Measurements from ENCODE around the gene SKI.
"Not testable (repeated sequence)": the region's sequence is repeated elsewhere in the genome, so short reads cannot be mapped to it uniquely, and the experiment has no call there.

The SKI gene

GRCh38 chr1:2259668-2260402 lies 31.7 kb downstream of the SKI start:
- no peaks in the 10 kb centered on the region for H3K36me3 ChIP-seq (replicated peaks)
- no peak overlapping the region for H3K4me3 ChIP-seq (ENCODE audit: low read depth, low read length)
- in situ Hi-C loops (cut with HindIII; ENCODE audit: low pct_ligation_motif_present, low sequenced_read_pairs): no loop called here
- no peaks in the 10 kb centered on the region for H3K27me3 ChIP-seq (replicated peaks)
- no peak overlapping the region for H3K27ac ChIP-seq
- DNase-seq: no peak
- TF ChIP-seq CTCF (IDR thresholded peaks at IDR 0.05; ENCODE audit: low read depth, low read length, missing control alignments): no peak

- in situ Hi-C loops (cut with HindIII; ENCODE audit: low pct_ligation_motif_present, low sequenced_read_pairs); H3K36me3 ChIP-seq (replicated peaks); H3K27ac ChIP-seq; H3K4me3 ChIP-seq (ENCODE audit: low read depth, low read length); H3K27me3 ChIP-seq (replicated peaks); DNase-seq: not testable (repeated sequence)
These were observed 32.4 kb downstream of the SKI start for GRCh38 chr1:2260470-2260869.

GRCh38 chr1:2260917-2261316 lies 32.8 kb downstream of the SKI start:
- no peaks in the 10 kb centered on the region for H3K36me3 ChIP-seq (replicated peaks)
- no peak for DNase-seq
- in situ Hi-C loops (cut with HindIII; ENCODE audit: low pct_ligation_motif_present, low sequenced_read_pairs): no loop called here
- TF ChIP-seq CTCF (IDR thresholded peaks at IDR 0.05; ENCODE audit: low read depth, low read length, missing control alignments): no peak
- H3K27ac ChIP-seq: no peak overlapping the region
- no peaks in the 10 kb centered on the region for H3K27me3 ChIP-seq (replicated peaks)
- H3K4me3 ChIP-seq (ENCODE audit: low read depth, low read length): no peak overlapping the region

GRCh38 chr1:2261476-2262395 lies 33.6 kb downstream of the SKI start:
- DNase-seq; H3K27ac ChIP-seq; H3K36me3 ChIP-seq (replicated peaks); H3K4me3 ChIP-seq (ENCODE audit: low read depth, low read length); in situ Hi-C loops (cut with HindIII; ENCODE audit: low pct_ligation_motif_present, low sequenced_read_pairs); H3K27me3 ChIP-seq (replicated peaks): not testable (repeated sequence)

- H3K27ac ChIP-seq: no peak overlapping the region
- in situ Hi-C loops (cut with HindIII; ENCODE audit: low pct_ligation_motif_present, low sequenced_read_pairs): no loop called here
- no peaks in the 10 kb centered on the region for H3K36me3 ChIP-seq (replicated peaks)
- H3K4me3 ChIP-seq (ENCODE audit: low read depth, low read length): no peak overlapping the region
- DNase-seq: no peak
- H3K27me3 ChIP-seq (replicated peaks): no peaks in the 10 kb centered on the region
- no peak for TF ChIP-seq CTCF (IDR thresholded peaks at IDR 0.05; ENCODE audit: low read depth, low read length, missing control alignments)
These were observed 38.3 kb downstream of the SKI start for GRCh38 chr1:2266301-2266975.

- H3K27ac ChIP-seq: no peak overlapping the region
- H3K4me3 ChIP-seq (ENCODE audit: low read depth, low read length): no peak overlapping the region
- H3K36me3 ChIP-seq (replicated peaks): no peaks in the 10 kb centered on the region
- in situ Hi-C loops (cut with HindIII; ENCODE audit: low pct_ligation_motif_present, low sequenced_read_pairs): no loop called here
- H3K27me3 ChIP-seq (replicated peaks): no peaks in the 10 kb centered on the region
- TF ChIP-seq CTCF (IDR thresholded peaks at IDR 0.05; ENCODE audit: low read depth, low read length, missing control alignments): no peak
- no peak for DNase-seq
These were observed 39.1 kb downstream of the SKI start for GRCh38 chr1:2267051-2267830.
